Left ventricle myocardium inferior (tissue), 1 donor: ENCODE measurements around the gene EPHB1. TPM values are rescaled to one million over a fixed set of nuclear protein-coding genes. Genes with fewer than 3 reads are reported as not detected.

Experiments used
- DNase-seq: peaks from one replicate; pipeline ENCODE4 v3.0.0-alpha.2; 2020
- H3K27ac ChIP-seq: fragments of 200-600 bp; replicated peaks from 2 replicates; pipeline ENCODE4 v1.8.0; 2021
- H3K27me3 ChIP-seq: fragments of 200-600 bp; 2 replicates; pipeline ENCODE4 v1.8.0; 2021; ENCODE audit warnings: low read depth
- H3K36me3 ChIP-seq: fragments of 200-600 bp; 2 replicates; pipeline ENCODE4 v1.8.0; 2021
- H3K4me1 ChIP-seq: fragments of 200-600 bp; 2 replicates; pipeline ENCODE4 v1.8.0; 2021
- H3K4me3 ChIP-seq: fragments of 200-600 bp; 2 replicates; pipeline ENCODE4 v1.8.0; 2021; ENCODE audit warnings: mild to moderate bottlenecking, moderate library complexity
- H3K9me3 ChIP-seq: fragments of 200-600 bp; replicated peaks from 2 replicates; pipeline ENCODE4 v1.8.0; 2021
- CTCF ChIP-seq: fragments of 200-600 bp; IDR thresholded peaks from 2 replicates; pipeline ENCODE4 v1.8.0; 2021; ENCODE audit warnings: antibody characterized with exemption, mild to moderate bottlenecking, borderline replicate concordance
- intact Hi-C: fragments of 100-400 bp; cut with micrococcal nuclease; formaldehyde crosslinking; loops from one replicate; pipeline ENCODE4 v1.11.0; 2022
- total RNA-seq: library from RNA; stranded (reverse); fragmentation: NEBNext Ultra II Directional; extraction: Animal tissue kit (Norgen Biotek cat#: 25700); gene quantifications from one replicate; pipeline ENCODE4 v1.2.1, GENCODE V29; 2021
- donor health status: DM: no; HTN: yes; CAD: no; lungs with severe emphysema.

The EPHB1 gene
- total RNA-seq, 1 donor from 2014 or later = 1.3 TPM

- Histone ChIP-seq H3K27me3 (no peaks in the 10 kb centered on the region), H3K4me3 (no peak overlapping the region), H3K9me3 (peaks cover 5% of the 10 kb centered on the region), H3K36me3 (no peaks in the 10 kb centered on the region), H3K27ac (no peak overlapping the region), H3K4me1 (peaks cover 4% of the 10 kb centered on the region)
- intact Hi-C loops = no loop called here
- TF ChIP-seq CTCF = no peak
- no peak for DNase-seq
Observed at GRCh38 chr3:135071483-135071882, 276.4 kb downstream of the EPHB1 start.

GRCh38 chr3:135072431-135072830 is 277.4 kb downstream of the EPHB1 start:
- H3K27me3 ChIP-seq = no peaks in the 10 kb centered on the region
- H3K27ac ChIP-seq = no peak overlapping the region
- no peak for DNase-seq
- no peak for TF ChIP-seq CTCF
- H3K4me3 ChIP-seq = no peak overlapping the region
- H3K9me3 ChIP-seq = peaks cover 5% of the 10 kb centered on the region
- H3K4me1 ChIP-seq = no peaks in the 10 kb centered on the region
- H3K36me3 ChIP-seq = no peaks in the 10 kb centered on the region
- intact Hi-C loops = no loop called here

DNA sequence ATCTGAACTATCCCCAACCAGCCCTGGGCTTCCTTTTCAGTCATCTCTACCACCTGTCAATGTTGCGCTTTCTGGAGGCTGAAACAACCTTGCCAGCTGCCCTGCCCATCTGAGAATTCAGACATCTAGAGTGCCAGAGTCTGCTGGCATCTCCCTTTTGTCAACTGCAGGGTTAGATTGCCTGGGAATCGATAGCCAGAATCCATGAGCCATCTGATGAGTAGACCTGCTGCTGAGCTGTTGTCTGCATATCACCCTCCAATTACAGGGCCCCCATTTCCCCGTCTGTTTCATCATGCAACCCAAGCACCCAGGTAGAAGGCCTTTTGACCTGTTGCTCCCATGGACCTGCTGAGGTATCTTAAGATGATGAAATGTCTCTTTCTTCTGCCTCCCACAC is 280.1 kb downstream of the EPHB1 start:
- Histone ChIP-seq H3K9me3 (peaks cover 5% of the 10 kb centered on the region), H3K36me3 (no peaks in the 10 kb centered on the region), H3K27me3 (no peaks in the 10 kb centered on the region), H3K4me1 (no peaks in the 10 kb centered on the region), H3K4me3 (no peak overlapping the region), H3K27ac (no peak overlapping the region)
- TF ChIP-seq CTCF = no peak
- DNase-seq = no peak
- intact Hi-C loops = no loop called here

DNA sequence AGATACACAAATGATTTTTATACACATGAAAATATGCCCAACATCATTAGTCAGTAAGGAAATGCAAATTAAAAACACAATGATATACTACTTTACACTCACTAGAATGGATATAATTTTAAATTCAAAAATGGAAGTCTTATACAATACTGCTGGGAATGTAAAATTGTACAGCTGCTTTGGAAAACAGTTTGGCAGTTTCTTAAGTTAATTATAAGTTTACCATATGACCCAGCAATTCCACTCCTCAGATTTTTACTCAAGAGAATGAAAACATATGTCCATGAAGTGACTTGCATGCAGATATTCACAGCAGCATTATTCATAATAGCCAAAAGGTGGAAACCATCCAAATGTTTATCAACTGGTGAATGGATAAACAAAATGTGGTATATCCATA is 281.3 kb downstream of the EPHB1 start:
- H3K9me3 ChIP-seq = peaks cover 5% of the 10 kb centered on the region
- H3K27me3 ChIP-seq = no peaks in the 10 kb centered on the region
- no peak for DNase-seq
- H3K27ac ChIP-seq = no peak overlapping the region
- intact Hi-C loops = no loop called here
- no peak for TF ChIP-seq CTCF
- no peaks in the 10 kb centered on the region for H3K36me3 ChIP-seq
- peaks cover 2% of the 10 kb centered on the region for H3K4me1 ChIP-seq
- no peak overlapping the region for H3K4me3 ChIP-seq

DNA sequence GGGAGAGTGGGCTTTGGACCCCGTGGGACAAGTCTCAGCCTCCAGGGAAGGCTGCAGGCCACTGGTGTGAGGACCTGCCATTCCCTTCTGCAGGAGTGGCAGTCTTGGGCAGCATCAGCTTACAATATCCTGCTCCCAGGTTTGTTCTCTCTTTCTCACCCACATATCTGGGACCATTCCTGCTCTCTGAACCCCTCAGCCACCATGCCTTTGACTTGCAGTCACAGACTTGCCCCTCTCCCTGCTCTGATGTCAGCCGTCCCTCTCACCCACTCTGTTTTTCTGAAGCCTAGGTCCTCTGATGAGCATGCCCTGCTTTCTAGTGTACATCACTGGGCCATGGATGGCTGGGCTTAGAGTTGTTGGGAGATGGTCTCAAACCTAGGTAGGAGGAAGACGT is 282.1 kb downstream of the EPHB1 start:
- no peak overlapping the region for H3K4me3 ChIP-seq
- H3K27ac ChIP-seq = no peak overlapping the region
- no peak for TF ChIP-seq CTCF
- H3K36me3 ChIP-seq = no peaks in the 10 kb centered on the region
- no peaks in the 10 kb centered on the region for H3K27me3 ChIP-seq
- DNase-seq = no peak
- H3K9me3 ChIP-seq = peaks cover 5% of the 10 kb centered on the region
- peaks cover 11% of the 10 kb centered on the region for H3K4me1 ChIP-seq
- intact Hi-C loops = no loop called here

DNA sequence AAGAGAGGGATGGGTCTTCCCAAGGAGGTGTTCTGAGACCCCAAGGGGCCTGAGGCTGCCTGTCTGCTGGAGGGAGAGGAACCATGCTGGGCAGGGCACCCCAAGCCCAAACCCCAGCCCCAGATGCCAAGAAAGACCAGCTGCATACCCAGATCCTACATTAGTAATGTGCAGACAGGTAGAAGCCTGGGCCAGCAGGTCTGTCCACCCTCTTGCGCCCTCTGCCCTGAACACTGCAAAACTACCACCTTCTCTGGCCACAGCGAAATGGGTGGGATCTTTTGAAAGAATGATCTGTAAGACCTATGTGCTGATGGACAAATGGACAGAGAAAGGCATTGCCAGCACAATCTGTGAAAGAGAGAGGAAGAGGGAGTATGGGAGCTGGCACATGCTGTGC is 283.2 kb downstream of the EPHB1 start:
- TF ChIP-seq CTCF = no peak
- Histone ChIP-seq H3K4me1 (peaks cover 11% of the 10 kb centered on the region), H3K27me3 (no peaks in the 10 kb centered on the region), H3K27ac (no peak overlapping the region), H3K9me3 (peaks cover 5% of the 10 kb centered on the region), H3K36me3 (no peaks in the 10 kb centered on the region), H3K4me3 (no peak overlapping the region)
- intact Hi-C loops = no loop called here
- DNase-seq = no peak
